MM.1S (cell line): ENCODE results near the gene IL1RAP.

ENCODE experiments used
- CTCF ChIP-seq: fragments of 300-600 bp; sonication (generic); IDR thresholded peaks from 2 replicates; pipeline ENCODE4 v1.5.1; 2016; ENCODE audit warnings: antibody characterized with exemption, low read length, mixed read lengths
- EZH2 ChIP-seq: fragments of 300-600 bp; sonication (generic); optimal IDR thresholded peaks from 2 replicates; pipeline ENCODE3; 2017; ENCODE audit warnings: low read depth, mild to moderate bottlenecking, antibody characterized with exemption, low read length, mixed read lengths
- EZH2phosphoT487 ChIP-seq: fragments of 300-600 bp; sonication (generic); IDR thresholded peaks from 2 replicates; pipeline ENCODE4 v1.6.1; 2018; ENCODE audit warnings: antibody characterized with exemption, low read length

GRCh38 chr3:190525634-190526033 is 11.7 kb downstream of the IL1RAP start:
- no peak for TF ChIP-seq CTCF
- no peak for TF ChIP-seq EZH2
- TF ChIP-seq EZH2phosphoT487: no peak
